ENCODE data around the gene MT1A.
"Not testable (repeated sequence)": the region's sequence is repeated elsewhere in the genome, so short reads cannot be mapped to it uniquely, and the experiment has no call there.

Gene MT1A

GRCh38 chr16:56610609-56611111 is 27.8 kb upstream of the MT1A start:
- DNase-seq: no peak

GRCh38 chr16:56611281-56611833 is 27.1 kb upstream of the MT1A start:
- DNase-seq: no peak

GRCh38 chr16:56613706-56614105 is 24.8 kb upstream of the MT1A start:
- DNase-seq: no peak

- DNase-seq: no peak
Measured at GRCh38 chr16:56614549-56614991, 23.9 kb upstream of the MT1A start.

- no peak for DNase-seq
Measured at GRCh38 chr16:56615353-56615752, 23.1 kb upstream of the MT1A start.

- DNase-seq: no peak
Measured at GRCh38 chr16:56616608-56617211, 21.8 kb upstream of the MT1A start.

- no peak for DNase-seq
Measured at GRCh38 chr16:56617212-56618085, 21.0 kb upstream of the MT1A start.

GRCh38 chr16:56618138-56618537 is 20.3 kb upstream of the MT1A start:
- no peak for DNase-seq

- DNase-seq: no peak
Measured at GRCh38 chr16:56620339-56620897, 18.0 kb upstream of the MT1A start.

- not testable (repeated sequence) for DNase-seq
Measured at GRCh38 chr16:56621665-56622445, 16.6 kb upstream of the MT1A start.

- not testable (repeated sequence) for DNase-seq
Measured at GRCh38 chr16:56623184-56623583, 15.3 kb upstream of the MT1A start.

- DNase-seq: no peak
Measured at GRCh38 chr16:56623637-56624036, 14.8 kb upstream of the MT1A start.

- peak; percentile 34 for DNase-seq
Measured at GRCh38 chr16:56625140-56625942, 13.1 kb upstream of the MT1A start, which contains the start of gene MT1E. Gene MT1E, plus strand, starts transcription at chr16:56625781. Its CDS starts 71 bp downstream, at chr16:56625852.

GRCh38 chr16:56625943-56626654 is 12.4 kb upstream of the MT1A start:
- DNase-seq: peak; percentile 34

GRCh38 chr16:56626685-56627084 is 11.8 kb upstream of the MT1A start:
- no peak for DNase-seq

- no peak for DNase-seq
Measured at GRCh38 chr16:56628486-56629350, 9.7 kb upstream of the MT1A start.

- no peak for DNase-seq
Measured at GRCh38 chr16:56629531-56629930, 8.9 kb upstream of the MT1A start.

- no peak for DNase-seq
Measured at GRCh38 chr16:56630134-56630533, 8.3 kb upstream of the MT1A start.

GRCh38 chr16:56631197-56631596 is 7.3 kb upstream of the MT1A start:
- no peak for DNase-seq

GRCh38 chr16:56631832-56632155 is 6.7 kb upstream of the MT1A start:
- DNase-seq: no peak

Measured in DMS79 treated with DMSO at 0.1 percent for 48 hours (cell line).